ENCODE data around the gene MLLT1.

Gene MLLT1

GRCh38 chr19:6239401-6239844 is 40.4 kb downstream of the MLLT1 start:
- FAIRE-seq (peak; percentile 83), DNase-seq (ENCODE audit: insufficient read length, low spot score) (peak; percentile 2)
- TF ChIP-seq POU2F2 (IDR thresholded peaks at IDR 0.05; ENCODE audit: low read depth, low read length) (no peak), SPI1 (IDR thresholded peaks at IDR 0.05; ENCODE audit: low read depth, low read length) (no peak), POLR2A (IDR thresholded peaks at IDR 0.05; ENCODE audit: low read depth, low read length) (no peak), TAF1 (IDR thresholded peaks at IDR 0.05; ENCODE audit: low read depth, low read length) (no peak), PAX5 (IDR thresholded peaks at IDR 0.05; ENCODE audit: insufficient read depth, low read length, severe bottlenecking) (no peak), POLR2AphosphoS5 (IDR thresholded peaks at IDR 0.05; ENCODE audit: low read depth, low read length) (no peak)

- no peak for FAIRE-seq
- DNase-seq (ENCODE audit: insufficient read length, low spot score), result peak; percentile 4
- TF ChIP-seq POLR2AphosphoS5 (IDR thresholded peaks at IDR 0.05; ENCODE audit: low read depth, low read length) (no peak), POLR2A (IDR thresholded peaks at IDR 0.05; ENCODE audit: low read depth, low read length) (no peak), TAF1 (IDR thresholded peaks at IDR 0.05; ENCODE audit: low read depth, low read length) (no peak), SPI1 (IDR thresholded peaks at IDR 0.05; ENCODE audit: low read depth, low read length) (no peak), POU2F2 (IDR thresholded peaks at IDR 0.05; ENCODE audit: low read depth, low read length) (no peak), PAX5 (IDR thresholded peaks at IDR 0.05; ENCODE audit: insufficient read depth, low read length, severe bottlenecking) (no peak)
Measured at GRCh38 chr19:6238643-6239281, 41.0 kb downstream of the MLLT1 start.

- TF ChIP-seq TAF1 (IDR thresholded peaks at IDR 0.05; ENCODE audit: low read depth, low read length) (no peak), POLR2AphosphoS5 (IDR thresholded peaks at IDR 0.05; ENCODE audit: low read depth, low read length) (no peak), POLR2A (IDR thresholded peaks at IDR 0.05; ENCODE audit: low read depth, low read length) (no peak), PAX5 (IDR thresholded peaks at IDR 0.05; ENCODE audit: insufficient read depth, low read length, severe bottlenecking) (no peak), SPI1 (IDR thresholded peaks at IDR 0.05; ENCODE audit: low read depth, low read length) (no peak), POU2F2 (IDR thresholded peaks at IDR 0.05; ENCODE audit: low read depth, low read length) (no peak)
- DNase-seq (ENCODE audit: insufficient read length, low spot score) (peak; percentile 6), FAIRE-seq (no peak)
Measured at GRCh38 chr19:6238256-6238642, 41.5 kb downstream of the MLLT1 start.

- DNase-seq (ENCODE audit: insufficient read length, low spot score) (peak; percentile 6), FAIRE-seq (no peak)
- TF ChIP-seq POLR2AphosphoS5 (IDR thresholded peaks at IDR 0.05; ENCODE audit: low read depth, low read length) (no peak), POU2F2 (IDR thresholded peaks at IDR 0.05; ENCODE audit: low read depth, low read length) (no peak), TAF1 (IDR thresholded peaks at IDR 0.05; ENCODE audit: low read depth, low read length) (no peak)
Measured at GRCh38 chr19:6236310-6237291, 43.2 kb downstream of the MLLT1 start.

- no peak for TF ChIP-seq TAF1 (IDR thresholded peaks at IDR 0.05; ENCODE audit: low read depth, low read length)
- TF ChIP-seq POLR2AphosphoS5 (IDR thresholded peaks at IDR 0.05; ENCODE audit: low read depth, low read length), result no peak
- no peak for TF ChIP-seq POLR2A (IDR thresholded peaks at IDR 0.05; ENCODE audit: low read depth, low read length)
- no peak for TF ChIP-seq SPI1 (IDR thresholded peaks at IDR 0.05; ENCODE audit: low read depth, low read length)
- no peak for TF ChIP-seq POU2F2 (IDR thresholded peaks at IDR 0.05; ENCODE audit: low read depth, low read length)
- TF ChIP-seq PAX5 (IDR thresholded peaks at IDR 0.05; ENCODE audit: insufficient read depth, low read length, severe bottlenecking), result no peak
- no peak for FAIRE-seq
- DNase-seq (ENCODE audit: insufficient read length, low spot score), result peak; percentile 9
Measured at GRCh38 chr19:6235031-6235951, 44.5 kb downstream of the MLLT1 start.

GRCh38 chr19:6234527-6234926 is 45.2 kb downstream of the MLLT1 start:
- DNase-seq (ENCODE audit: insufficient read length, low spot score) (peak; percentile 4), FAIRE-seq (no peak)
- no peak for TF ChIP-seq SPI1 (IDR thresholded peaks at IDR 0.05; ENCODE audit: low read depth, low read length)
- no peak for TF ChIP-seq POU2F2 (IDR thresholded peaks at IDR 0.05; ENCODE audit: low read depth, low read length)
- no peak for TF ChIP-seq POLR2A (IDR thresholded peaks at IDR 0.05; ENCODE audit: low read depth, low read length)
- no peak for TF ChIP-seq TAF1 (IDR thresholded peaks at IDR 0.05; ENCODE audit: low read depth, low read length)
- no peak for TF ChIP-seq PAX5 (IDR thresholded peaks at IDR 0.05; ENCODE audit: insufficient read depth, low read length, severe bottlenecking)
- TF ChIP-seq POLR2AphosphoS5 (IDR thresholded peaks at IDR 0.05; ENCODE audit: low read depth, low read length), result no peak

GRCh38 chr19:6233827-6234511 is 45.8 kb downstream of the MLLT1 start:
- FAIRE-seq (no peak), DNase-seq (ENCODE audit: insufficient read length, low spot score) (peak; percentile 28)
- TF ChIP-seq POU2F2 (IDR thresholded peaks at IDR 0.05; ENCODE audit: low read depth, low read length) (no peak), POLR2AphosphoS5 (IDR thresholded peaks at IDR 0.05; ENCODE audit: low read depth, low read length) (no peak), PAX5 (IDR thresholded peaks at IDR 0.05; ENCODE audit: insufficient read depth, low read length, severe bottlenecking) (no peak), POLR2A (IDR thresholded peaks at IDR 0.05; ENCODE audit: low read depth, low read length) (no peak), SPI1 (IDR thresholded peaks at IDR 0.05; ENCODE audit: low read depth, low read length) (no peak), TAF1 (IDR thresholded peaks at IDR 0.05; ENCODE audit: low read depth, low read length) (no peak)

Measured in GM12891 (cell line).